ENCODE data around the gene LRP1. TPM values are rescaled to one million over a fixed set of nuclear protein-coding genes. Genes with fewer than 3 reads are reported as not detected.

The LRP1 gene
- total RNA-seq, 1 experiment from 2014 or later, result 9.0 TPM

GRCh38 chr12:57235017-57235727 lies 106.9 kb downstream of the LRP1 start:
- DNase-seq (ENCODE audit: low read depth, low spot score) (no peak), ATAC-seq (no peak)
- Histone ChIP-seq H3K9me3 (ENCODE audit: control insufficient read depth, insufficient read depth, low read depth, low read length) (no peaks in the 10 kb centered on the region), H3K27me3 (ENCODE audit: control insufficient read depth, insufficient read depth, low read length) (no peaks in the 10 kb centered on the region), H3K36me3 (ENCODE audit: control insufficient read depth, insufficient read depth, low read length) (no peaks in the 10 kb centered on the region; the same call in 1 of the 2 replicates), H3K27ac (ENCODE audit: low read length) (no peak overlapping the region), H3K4me1 (ENCODE audit: control insufficient read depth, insufficient read depth, low read length) (peaks cover 17% of the 10 kb centered on the region), H3K4me3 (ENCODE audit: low read depth in 2 of 2, low read length in 2 of 2) (no peak overlapping the region)
- ChIA-PET POLR2A (no interaction called here), CTCF (interaction anchor here (0.6 kb wide), 1 partner anchor 240 kb away, joined by 4 read pairs; no protein-coding TSS in a partner anchor)
- TF ChIP-seq POLR2AphosphoS5 (IDR thresholded peaks at IDR 0.05; ENCODE audit: low read depth, low read length) (no peak), CTCF (IDR thresholded peaks at IDR 0.05) (no peak), TCF7L2 (IDR thresholded peaks at IDR 0.05; ENCODE audit: low read depth, low read length) (no peak), REST (IDR thresholded peaks at IDR 0.05; ENCODE audit: insufficient read depth in 1 of 2, low read depth in 2 of 2, low read length in 1 of 2) (no peak), SIN3A (IDR thresholded peaks at IDR 0.05; ENCODE audit: borderline replicate concordance, insufficient read depth, low read depth, low read length) (no peak)
- in situ Hi-C loops (cut with HindIII; ENCODE audit: low pct_unique_long_range_greater_than_20kb, low sequenced_read_pairs), result no loop called here
- intact Hi-C loops (cut with micrococcal nuclease; ENCODE audit: unreplicated experiment), result no loop called here
- no TSS peak for BruUV-seq (replicated peaks)

GRCh38 chr12:57235728-57236131 lies 107.4 kb downstream of the LRP1 start:
- in situ Hi-C loops (cut with HindIII; ENCODE audit: low pct_unique_long_range_greater_than_20kb, low sequenced_read_pairs), result no loop called here

More at GRCh38 chr12:57235728-57236131, 107.4 kb downstream of the LRP1 start:
- peaks cover 15% of the 10 kb centered on the region for H3K4me1 ChIP-seq (ENCODE audit: control insufficient read depth, insufficient read depth, low read length)
- no peak for ATAC-seq
- H3K36me3 ChIP-seq (ENCODE audit: control insufficient read depth, insufficient read depth, low read length), result no peaks in the 10 kb centered on the region; the same call in 1 of the 2 replicates
- peaks cover under 1% of the 10 kb centered on the region; the same call in 1 of the 2 replicates for H3K27me3 ChIP-seq (ENCODE audit: control insufficient read depth, insufficient read depth, low read length)
- DNase-seq (ENCODE audit: low read depth, low spot score), result no peak
- ChIA-PET CTCF (no interaction called here), POLR2A (no interaction called here)
- no peaks in the 10 kb centered on the region for H3K9me3 ChIP-seq (ENCODE audit: control insufficient read depth, insufficient read depth, low read depth, low read length)
- H3K27ac ChIP-seq (ENCODE audit: low read length), result no peak overlapping the region
- no peak overlapping the region for H3K4me3 ChIP-seq (ENCODE audit: low read depth in 2 of 2, low read length in 2 of 2)
- no TSS peak for BruUV-seq (replicated peaks)
- no peak for TF ChIP-seq CTCF (IDR thresholded peaks at IDR 0.05)
- TF ChIP-seq SIN3A (IDR thresholded peaks at IDR 0.05; ENCODE audit: borderline replicate concordance, insufficient read depth, low read depth, low read length), result no peak
- no peak for TF ChIP-seq REST (IDR thresholded peaks at IDR 0.05; ENCODE audit: insufficient read depth in 1 of 2, low read depth in 2 of 2, low read length in 1 of 2)
- TF ChIP-seq TCF7L2 (IDR thresholded peaks at IDR 0.05; ENCODE audit: low read depth, low read length), result no peak
- no peak for TF ChIP-seq POLR2AphosphoS5 (IDR thresholded peaks at IDR 0.05; ENCODE audit: low read depth, low read length)
- intact Hi-C loops (cut with micrococcal nuclease; ENCODE audit: unreplicated experiment), result no loop called here
